Pancreas (tissue), 10 donors: ENCODE measurements around the gene ANXA1. TPM values are rescaled to one million over a fixed set of nuclear protein-coding genes. Genes with fewer than 3 reads are reported as not detected.
A peak's percentile ranks its signal among the peaks of the same experiment; 100 is the strongest.
"Not testable (repeated sequence)": the region's sequence is repeated elsewhere in the genome, so short reads cannot be mapped to it uniquely, and the experiment has no call there.

Experiments used
- ATAC-seq, 4 donors: fragments of 200-7000 bp; cut with Tn5 transposase; one replicate each; pipeline versions ENCODE4 v1.8.0 to v1.9.1; 2020; ENCODE audit warnings: mild to moderate bottlenecking in 4 of 4, moderate library complexity in 4 of 4
- DNase-seq, 6 donors: peaks; one replicate each; pipeline ENCODE4 v3.0.0-alpha.2; 2020
- FAIRE-seq: peaks from 2 replicates; lab custom pipeline; 2012; peaks lifted over from hg19 to GRCh38; lab: Jason Lieb, UNC
- H3K27ac ChIP-seq, 4 donors: fragments of 200-600 bp; sonication (generic); 1 replicate in 3 of 4; 2 replicates in 1 of 4; pipeline versions ENCODE4 v1.5.0 to v1.8.0; 2020
- H3K27me3 ChIP-seq, 4 donors: fragments of 200-600 bp; one replicate each; pipeline ENCODE4 v1.8.0; 2021
- H3K36me3 ChIP-seq, 3 donors: fragments of 200-600 bp; sonication (generic) in 1 of 3; one replicate each; pipeline versions ENCODE4 v1.5.0 to v1.8.0; 2020 to 2021
- H3K4me1 ChIP-seq, 3 donors: fragments of 200-600 bp; one replicate each; pipeline ENCODE4 v1.8.0; 2021
- H3K4me3 ChIP-seq, 4 donors: fragments of 200-600 bp; sonication (generic) in 2 of 4; one replicate each; pipeline versions ENCODE4 v1.5.0 to v1.8.0; 2020 to 2021
- H3K9me3 ChIP-seq, 4 donors: fragments of 200-600 bp; one replicate each; pipeline ENCODE4 v1.8.0; 2021
- WGBS, 2 donors: extraction: QIAGEN DNeasy Blood & Tissue Kit; methylation state at CpG; one replicate each; pipeline ENCODE4 v1.1.7; 2013; 5-methylcytosine and 5-hydroxymethylcytosine counted together
- intact Hi-C, 3 donors: fragments of 100-400 bp; cut with DNase I; formaldehyde crosslinking; loops; one replicate each; pipeline versions ENCODE4 v1.11.1 to v1.14.2; 2022
- polyA plus RNA-seq, 2 donors: library from polyadenylated mRNA; stranded (reverse); fragments of 200-250 nt; gene quantifications; one replicate each; pipeline ENCODE4 v1.2.3, GENCODE V29; 2013
- total RNA-seq, 6 donors: library from RNA; stranded (reverse); fragmentation: NEBNext Ultra II Directional in 4 of 6; extraction: Animal tissue kit (Norgen Biotek cat#: 25700) in 4 of 6; gene quantifications; one replicate each; pipeline versions ENCODE4 v1.2.1 to v1.2.4, GENCODE V29; 2021 to 2023
- TF ChIP-seq, protein P1 (sequence below), 4 donors: fragments of 200-600 bp; sonication (generic) in 3 of 4; IDR thresholded peaks; one replicate each; pipeline versions ENCODE4 v1.5.0 to v1.8.0; 2021; ENCODE audit warnings: antibody characterized with exemption in 4 of 4
- donor health status: healthy with polysubstance abuse.
- donor health status: DM: no; HTN: no; CAD: no; lungs with moderate emphysema.
- donor health status: DM: no; HTN: no; CAD: no.
- donor health status: control.
- donor health status: control.
- donor health status: Bipolar disorder and iron deficiency.
- donor health status: DM: yes; HTN: yes; CAD: no.
- donor health status: DM: no; HTN: no; CAD: no.
- donor health status: DM: no; HTN: no; CAD: no.
- donor health status: DM: yes; HTN: yes; CAD: no.

ANXA1 gene, protein sequence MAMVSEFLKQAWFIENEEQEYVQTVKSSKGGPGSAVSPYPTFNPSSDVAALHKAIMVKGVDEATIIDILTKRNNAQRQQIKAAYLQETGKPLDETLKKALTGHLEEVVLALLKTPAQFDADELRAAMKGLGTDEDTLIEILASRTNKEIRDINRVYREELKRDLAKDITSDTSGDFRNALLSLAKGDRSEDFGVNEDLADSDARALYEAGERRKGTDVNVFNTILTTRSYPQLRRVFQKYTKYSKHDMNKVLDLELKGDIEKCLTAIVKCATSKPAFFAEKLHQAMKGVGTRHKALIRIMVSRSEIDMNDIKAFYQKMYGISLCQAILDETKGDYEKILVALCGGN
- 10 to 100 TPM in 3 of 6 donors, 1 to 10 TPM in 3; 4.6 to 36.6 (median 17.7) TPM for total RNA-seq
- polyA plus RNA-seq = 10 to 100 TPM; 30.4 to 34.2 TPM

DNA sequence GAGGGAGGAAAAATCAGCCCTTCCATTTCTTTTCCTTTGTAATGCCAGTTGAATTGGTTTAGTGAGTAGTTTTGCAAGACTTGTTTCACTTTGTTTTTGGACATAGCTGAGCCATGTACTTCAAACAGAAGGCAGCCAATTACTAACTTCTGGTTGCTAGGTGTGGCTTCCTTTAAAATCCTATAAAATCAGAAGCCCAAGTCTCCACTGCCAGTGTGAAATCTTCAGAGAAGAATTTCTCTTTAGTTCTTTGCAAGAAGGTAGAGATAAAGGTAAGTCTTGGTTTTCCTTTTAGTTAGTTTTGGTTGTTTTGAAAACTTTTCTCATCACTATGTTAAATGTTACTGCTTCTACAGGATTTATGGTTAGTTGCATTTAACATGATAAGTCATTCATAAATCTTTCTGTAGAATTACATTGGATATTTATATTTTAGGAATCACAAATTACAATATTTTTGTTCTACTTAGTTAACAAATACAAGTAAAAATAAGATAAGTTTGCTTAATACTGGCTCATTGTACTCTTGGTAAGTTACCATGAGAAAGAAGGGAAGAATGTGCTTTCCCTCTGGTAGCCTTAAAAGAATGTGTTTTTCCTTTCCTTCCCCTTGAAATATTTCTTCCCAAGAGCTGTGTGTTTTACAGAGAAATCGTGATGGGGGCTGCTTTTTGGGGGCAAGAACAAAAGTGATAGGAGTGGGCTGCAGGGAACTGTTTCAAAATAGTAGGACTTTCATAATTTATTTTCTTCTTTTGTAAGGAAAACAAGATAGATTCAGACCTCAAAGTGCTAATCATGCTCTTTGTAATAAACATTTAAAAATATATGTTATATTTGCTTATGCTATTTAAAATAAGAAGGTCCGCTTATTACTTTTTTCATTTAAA, at the start of gene ANXA1:
Gene ANXA1 (plus strand): TSS at position 213 of the 890 bp plus-strand sequence. CDS start 6,671 bp downstream, outside the sequence.
- intact Hi-C loops = no loop called here
- TF ChIP-seq, protein P1, sequence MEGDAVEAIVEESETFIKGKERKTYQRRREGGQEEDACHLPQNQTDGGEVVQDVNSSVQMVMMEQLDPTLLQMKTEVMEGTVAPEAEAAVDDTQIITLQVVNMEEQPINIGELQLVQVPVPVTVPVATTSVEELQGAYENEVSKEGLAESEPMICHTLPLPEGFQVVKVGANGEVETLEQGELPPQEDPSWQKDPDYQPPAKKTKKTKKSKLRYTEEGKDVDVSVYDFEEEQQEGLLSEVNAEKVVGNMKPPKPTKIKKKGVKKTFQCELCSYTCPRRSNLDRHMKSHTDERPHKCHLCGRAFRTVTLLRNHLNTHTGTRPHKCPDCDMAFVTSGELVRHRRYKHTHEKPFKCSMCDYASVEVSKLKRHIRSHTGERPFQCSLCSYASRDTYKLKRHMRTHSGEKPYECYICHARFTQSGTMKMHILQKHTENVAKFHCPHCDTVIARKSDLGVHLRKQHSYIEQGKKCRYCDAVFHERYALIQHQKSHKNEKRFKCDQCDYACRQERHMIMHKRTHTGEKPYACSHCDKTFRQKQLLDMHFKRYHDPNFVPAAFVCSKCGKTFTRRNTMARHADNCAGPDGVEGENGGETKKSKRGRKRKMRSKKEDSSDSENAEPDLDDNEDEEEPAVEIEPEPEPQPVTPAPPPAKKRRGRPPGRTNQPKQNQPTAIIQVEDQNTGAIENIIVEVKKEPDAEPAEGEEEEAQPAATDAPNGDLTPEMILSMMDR (IDR thresholded peaks at IDR 0.05) = no peak
- H3K36me3 ChIP-seq = no peaks in the 10 kb centered on the region
- H3K9me3 ChIP-seq = no peaks in the 10 kb centered on the region
- no peak for DNase-seq
- peak in 3 of 4 donors; percentile 61 to 72 (median 65) for ATAC-seq
- peak within 1 kb of the TSS in 2 of 4 donors; percentile 20 to 39 for H3K27ac ChIP-seq
- H3K4me1 ChIP-seq = peaks cover 0 to 13% (median 5%) of the 10 kb centered on the region in 3 donors
- peak; percentile 94 for FAIRE-seq
- H3K27me3 ChIP-seq = no peaks in the 10 kb centered on the region
- H3K4me3 ChIP-seq = peak within 1 kb of the TSS in 2 of 4 donors; percentile 10 to 24
- WGBS, 2 donors = 54 to 58% methylated on average over 2 of the region's 2 CpGs

DNA sequence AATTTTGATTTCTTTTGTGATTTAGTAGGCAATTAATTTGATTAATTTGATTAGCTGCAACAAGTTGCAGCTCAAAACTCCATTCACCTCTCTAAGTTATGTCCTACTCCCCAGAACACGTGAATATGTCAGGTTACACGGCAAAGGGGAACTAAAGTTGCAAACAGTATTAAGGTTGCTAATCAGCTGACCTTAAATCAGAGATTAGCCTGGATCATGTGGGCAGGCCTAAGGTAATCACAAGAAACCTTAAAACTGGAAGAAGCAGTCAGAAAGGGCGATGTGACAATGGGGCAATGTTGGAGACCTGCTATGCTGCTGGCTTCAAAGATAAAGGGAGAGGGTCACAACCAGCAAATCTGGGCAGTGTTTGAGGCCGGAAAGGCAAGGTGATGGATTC, 47.3 kb upstream of the ANXA1 start:
- TF ChIP-seq, protein P1 (IDR thresholded peaks at IDR 0.05) = no peak
- FAIRE-seq = no peak
- no peak for DNase-seq
- WGBS, 2 donors = 69 to 81% methylated on average over 4 of the region's 4 CpGs
- H3K27ac ChIP-seq = no peak overlapping the region
- no peaks in the 10 kb centered on the region for H3K27me3 ChIP-seq
- H3K36me3 ChIP-seq = no peaks in the 10 kb centered on the region
- no peaks in the 10 kb centered on the region for H3K9me3 ChIP-seq
- H3K4me1 ChIP-seq = peaks cover 0 to 4% (median 0%) of the 10 kb centered on the region in 3 donors
- ATAC-seq = no peak
- no peak overlapping the region for H3K4me3 ChIP-seq
- intact Hi-C loops = no loop called here

DNA sequence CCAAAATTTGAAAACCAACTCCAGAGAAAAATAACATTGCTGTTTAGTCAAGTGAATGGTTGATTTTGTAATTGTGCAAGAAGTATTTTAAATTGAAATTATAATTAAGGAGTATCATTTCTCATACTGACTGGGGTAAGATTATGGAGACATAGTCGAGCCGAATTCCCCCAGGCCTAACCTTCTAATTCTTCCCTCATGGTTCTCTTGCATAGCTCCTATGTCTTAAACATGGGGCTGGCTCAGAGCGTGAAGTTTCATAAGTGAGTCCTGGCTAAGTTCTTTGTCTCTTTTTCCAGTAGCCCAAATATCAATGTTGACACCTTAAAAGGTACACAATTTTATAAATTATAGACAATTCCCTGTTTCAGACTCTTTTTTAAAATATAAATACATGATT, 46.7 kb upstream of the ANXA1 start:
- TF ChIP-seq, protein P1 (IDR thresholded peaks at IDR 0.05) = no peak
- no peak overlapping the region for H3K4me3 ChIP-seq
- no peaks in the 10 kb centered on the region for H3K9me3 ChIP-seq
- no peaks in the 10 kb centered on the region for H3K27me3 ChIP-seq
- DNase-seq = no peak
- WGBS, 2 donors = 87 to 93% methylated on average over 3 of the region's 3 CpGs
- no peak for ATAC-seq
- H3K36me3 ChIP-seq = no peaks in the 10 kb centered on the region
- H3K4me1 ChIP-seq = peaks cover 0 to 4% (median 0%) of the 10 kb centered on the region in 3 donors
- H3K27ac ChIP-seq = no peak overlapping the region
- FAIRE-seq = no peak
- intact Hi-C loops = no loop called here

DNA sequence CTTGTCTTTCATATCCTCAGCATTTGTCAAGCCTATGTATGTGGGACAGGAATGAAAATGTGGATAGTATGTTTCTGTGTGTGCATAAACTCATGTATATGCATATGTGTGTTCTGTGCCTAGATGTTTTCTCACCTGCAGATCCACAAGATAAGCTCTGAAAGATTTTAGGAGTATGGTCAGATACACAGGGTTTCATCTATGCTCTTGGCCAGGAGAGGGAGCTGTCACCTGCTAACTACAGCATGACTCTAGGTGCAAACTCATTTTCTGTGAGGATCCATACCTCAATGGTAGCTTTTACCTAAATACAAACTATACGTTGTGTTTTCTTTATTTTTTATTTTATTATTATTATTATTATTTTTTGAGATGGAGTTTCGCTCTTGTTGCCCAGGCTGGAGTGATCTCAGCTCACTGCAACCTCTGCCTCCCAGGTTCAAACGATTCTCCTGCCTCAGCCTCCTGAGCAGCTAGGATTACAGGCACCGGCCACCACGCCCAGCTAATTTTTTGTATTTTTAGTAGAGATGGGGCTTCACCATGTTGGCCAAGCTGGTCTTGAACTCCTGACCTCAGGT, 44.1 kb upstream of the ANXA1 start:
- H3K9me3 ChIP-seq, FAIRE-seq, H3K27me3 ChIP-seq, intact Hi-C loops, H3K4me3 ChIP-seq, H3K27ac ChIP-seq, H3K36me3 ChIP-seq, H3K4me1 ChIP-seq: not testable (repeated sequence)
- DNase-seq (peak in 2 of 6 donors; percentile 26 to 28), ATAC-seq (peak in 3 of 4 donors; percentile 78 to 83 (median 78))
- 65 to 78% methylated on average over 5 of the region's 5 CpGs for WGBS, 2 donors
- TF ChIP-seq, protein P1 (IDR thresholded peaks at IDR 0.05) = peak; percentile 30 to 48 (median 39)
